ENCODE data around the gene LTBP2. TPM values are rescaled to one million over a fixed set of nuclear protein-coding genes. Genes with fewer than 3 reads are reported as not detected.

The LTBP2 gene
- total and polyA plus RNA-seq, 2 of the 8 experiments (the other 6 are each of a cell fraction or from before 2014, with no cell fraction given): 0.48 to 0.89 TPM

- H2BK120ac ChIP-seq (replicated peaks; ENCODE audit: low read depth, low read length): no peak overlapping the region
- H3K18ac ChIP-seq (ENCODE audit: extremely low read depth, low read length): no peak overlapping the region; the same call in none of the 2 replicates
- H3K23ac ChIP-seq (ENCODE audit: insufficient read length): no peak overlapping the region
- H3K4ac ChIP-seq (replicated peaks; ENCODE audit: insufficient read length, low read depth, low read length): no peak overlapping the region
- no peaks in the 10 kb centered on the region for H4K20me1 ChIP-seq (replicated peaks in 1 of 2; ENCODE audit: control insufficient read depth in 1 of 2, insufficient read depth in 2 of 2, low read length in 2 of 2)
- no peak overlapping the region for H4K5ac ChIP-seq (ENCODE audit: insufficient read length, low read depth, low read length)
- H3K56ac ChIP-seq (replicated peaks; ENCODE audit: insufficient read length, low read depth, low read length): no peak overlapping the region
- POLR2A ChIA-PET (ENCODE audit: partially characterized antibody): interaction anchor here (1.2 kb wide), 1 partner anchor 9 kb away, joined by 3 read pairs; no protein-coding TSS in a partner anchor
- H3K36me3 ChIP-seq (ENCODE audit: control insufficient read depth in 2 of 4, insufficient read depth in 4 of 4, low read length in 3 of 4): no peaks in the 10 kb centered on the region
- CTCF ChIA-PET (ENCODE audit: partially characterized antibody): interaction anchor here (0.5 to 3.0 kb wide), 9 partner anchors 11 to 96 kb away, joined by 3 to 13 read pairs (median 5); partner anchors contain the start of gene LTBP2
- no peak overlapping the region; the same call in 1 of the 2 replicates for H4K8ac ChIP-seq (ENCODE audit: extremely low read depth, insufficient read depth, low read length)
- DNase-seq (ENCODE audit: low read depth in 1 of 2, low spot score in 2 of 2): no peak
- H3K9ac ChIP-seq (replicated peaks in 1 of 4; ENCODE audit: extremely low read depth in 1 of 4, low read depth in 3 of 4, low read length in 3 of 4): no peak overlapping the region
- H2AK5ac ChIP-seq (ENCODE audit: low read depth, low read length): 0 out of 2 replicates have a peak overlapping the region, but pooled peaks have one; percentile 17
- H2BK15ac ChIP-seq (ENCODE audit: low read length): no peak overlapping the region
- H4K91ac ChIP-seq (replicated peaks; ENCODE audit: insufficient read length, low read length): no peak overlapping the region
- peaks cover 0 to 13% (median 6%) of the 10 kb centered on the region in 4 experiments; a peak in 6 of 7 replicates for H3K4me1 ChIP-seq (replicated peaks in 1 of 4; ENCODE audit: control insufficient read depth in 3 of 4, insufficient read depth in 4 of 4, low read length in 3 of 4)
- H3K27me3 ChIP-seq (replicated peaks in 1 of 4; ENCODE audit: control insufficient read depth in 3 of 4, extremely low read depth in 1 of 4, insufficient read depth in 3 of 4, low read length in 3 of 4): no peaks in the 10 kb centered on the region
- H2BK20ac ChIP-seq (ENCODE audit: low read length): no peak overlapping the region
- WGBS, 2 experiments (ENCODE audit: extremely low coverage in 1 of 2, insufficient coverage in 1 of 2, insufficient read length in 1 of 2, insufficient replicate concordance in 2 of 2, low coverage in 1 of 2, low lambda C conversion rate in 2 of 2, missing lambda C conversion rate in 1 of 2): 71% methylated on average over 19 of the region's 21 CpGs; no CpG with 5 or more reads in 1 of the 2 experiments
- H3K27ac ChIP-seq (ENCODE audit: low read depth, low read length): no peak overlapping the region
- H3K23me2 ChIP-seq (ENCODE audit: low read depth, low read length): peaks cover 2% of the 10 kb centered on the region; the same call in 1 of the 2 replicates
- H2BK12ac ChIP-seq (ENCODE audit: low read depth, low read length): no peak overlapping the region
- H3K79me2 ChIP-seq (ENCODE audit: control insufficient read depth in 1 of 2, insufficient read depth in 2 of 2, low read length in 2 of 2): no peaks in the 10 kb centered on the region
- no peak for TF ChIP-seq BRCA1 (IDR thresholded peaks at IDR 0.05; ENCODE audit: low read depth, low read length)
- no peak for TF ChIP-seq RNF2 (IDR thresholded peaks at IDR 0.05; ENCODE audit: borderline replicate concordance, low read depth, low read length, missing control alignments, poor library complexity, severe bottlenecking)
- TF ChIP-seq EP300 (IDR thresholded peaks at IDR 0.05; ENCODE audit: borderline replicate concordance in 1 of 2, low read depth in 2 of 2, low read length in 2 of 2): no peak
- no peak for TF ChIP-seq TAF1 (IDR thresholded peaks at IDR 0.05; ENCODE audit: low read depth, low read length)
- peak; percentile 62 for TF ChIP-seq TEAD4 (IDR thresholded peaks at IDR 0.05; ENCODE audit: low read depth, low read length)
- no peak for TF ChIP-seq PHF8 (conservative IDR thresholded peaks at IDR 0.05; ENCODE audit: low read depth, low read length)
- H2BK5ac ChIP-seq (ENCODE audit: low read depth, low read length): no peak overlapping the region
- H3K14ac ChIP-seq (ENCODE audit: insufficient read length): no peak overlapping the region
- no peak for FAIRE-seq
- peak overlapping the region in 1 of 2 experiments; percentile 14; a peak in 1 of 4 replicates for H3K4me2 ChIP-seq (ENCODE audit: insufficient read depth in 1 of 2, low read depth in 2 of 2, low read length in 2 of 2)
- no peak overlapping the region for H2AFZ ChIP-seq (ENCODE audit: low read length)
- no peak overlapping the region for H3K4me3 ChIP-seq (ENCODE audit: extremely low read depth in 1 of 4, insufficient read depth in 2 of 4, low read depth in 3 of 4, low read length in 4 of 4)
- no peaks in the 10 kb centered on the region for H3K79me1 ChIP-seq (ENCODE audit: low read depth, low read length)
- H3K9me3 ChIP-seq (ENCODE audit: insufficient read depth in 2 of 2, low read depth in 1 of 2, low read length in 1 of 2): no peaks in the 10 kb centered on the region
These were observed 60.3 kb downstream of the LTBP2 start for GRCh38 chr14:74551431-74552371.

All from H1 (cell line).